Liver (tissue), 9 donors: ENCODE results near the gene MAG. TPM values are rescaled to one million over a fixed set of nuclear protein-coding genes. Genes with fewer than 3 reads are reported as not detected.

ENCODE experiments used
- DNase-seq: peaks from one replicate; pipeline ENCODE4 v3.0.0-alpha.2; 2017; ENCODE audit warnings: low spot score
- H3K27ac ChIP-seq, 2 donors: one replicate each; pipeline ENCODE4 v1.7.0; 2013; ENCODE audit warnings: inconsistent platforms in 2 of 2, low read length in 2 of 2, control low read depth in 1 of 2, low read depth in 1 of 2, mild to moderate bottlenecking in 1 of 2
- H3K27me3 ChIP-seq, 4 donors: one replicate each; pipeline versions ENCODE4 v1.6.1 to v1.7.0; 2013; ENCODE audit warnings: low read length in 3 of 4, inconsistent platforms in 1 of 4, mild to moderate bottlenecking in 1 of 4, moderate library complexity in 1 of 4; ENCODE audit not compliant: control insufficient read depth in 4 of 4, insufficient read depth in 4 of 4
- H3K36me3 ChIP-seq, 4 donors: one replicate each; pipeline versions ENCODE4 v1.6.1 to v1.7.0; 2013; ENCODE audit warnings: low read length in 3 of 4, mild to moderate bottlenecking in 3 of 4, low read depth in 1 of 4, moderate library complexity in 1 of 4; ENCODE audit not compliant: control insufficient read depth in 4 of 4, insufficient read depth in 3 of 4
- H3K4me1 ChIP-seq, 4 donors: one replicate each; pipeline versions ENCODE4 v1.6.1 to v1.7.0; 2013; ENCODE audit warnings: low read length in 3 of 4, mild to moderate bottlenecking in 3 of 4, moderate library complexity in 1 of 4; ENCODE audit not compliant: control insufficient read depth in 4 of 4, insufficient read depth in 4 of 4
- H3K4me3 ChIP-seq, 3 donors: one replicate each; pipeline versions ENCODE4 v1.6.1 to v1.7.0; 2013; ENCODE audit warnings: low read length in 3 of 3, control low read depth in 1 of 3, low read depth in 1 of 3, mild to moderate bottlenecking in 1 of 3
- H3K9ac ChIP-seq, 2 donors: one replicate each; pipeline ENCODE4 v1.7.0; 2013; ENCODE audit warnings: low read length in 2 of 2, mild to moderate bottlenecking in 2 of 2, moderate library complexity in 2 of 2, control low read depth in 1 of 2, low read depth in 1 of 2
- H3K9me3 ChIP-seq, 4 donors: one replicate each; pipeline versions ENCODE4 v1.6.1 to v1.7.0; 2013; ENCODE audit warnings: low read length in 3 of 4; ENCODE audit not compliant: control insufficient read depth in 4 of 4
- EGR1 ChIP-seq, 2 donors: IDR thresholded peaks; 2 replicates each; pipeline ENCODE4 v1.6.1; 2016 to 2018; ENCODE audit warnings: antibody characterized with exemption in 2 of 2, low read depth in 2 of 2
- FOXA2 ChIP-seq: IDR thresholded peaks from 2 replicates; pipeline ENCODE4 v1.6.1; 2016; ENCODE audit warnings: antibody characterized with exemption
- JUND ChIP-seq, 2 donors: IDR thresholded peaks; 2 replicates each; pipeline ENCODE4 v1.6.1; 2016; ENCODE audit warnings: antibody characterized with exemption in 2 of 2
- RAD21 ChIP-seq, 2 donors: IDR thresholded peaks; 2 replicates each; pipeline ENCODE4 v1.6.1; 2016; ENCODE audit warnings: antibody characterized with exemption in 2 of 2, mild to moderate bottlenecking in 2 of 2
- REST ChIP-seq: IDR thresholded peaks from 2 replicates; pipeline ENCODE4 v1.6.1; 2016; ENCODE audit warnings: antibody characterized with exemption, mild to moderate bottlenecking
- SP1 ChIP-seq: IDR thresholded peaks from 2 replicates; pipeline ENCODE4 v1.6.1; 2018; ENCODE audit warnings: antibody characterized with exemption, mild to moderate bottlenecking
- WGBS: extraction: QIAGEN DNeasy Blood & Tissue Kit; methylation state at CpG from one replicate; pipeline ENCODE4 v1.1.7; 2013; 5-methylcytosine and 5-hydroxymethylcytosine counted together
- polyA plus RNA-seq, 2 donors: library from polyadenylated mRNA; stranded (reverse) in 1 of 2; unstranded in 1 of 2; fragments of 200-250 nt in 1 of 2; fragments of >200 nt in 1 of 2; fragmentation: Nextera tagmentation in 1 of 2; extraction: Ambion mirVana in 1 of 2; gene quantifications; one replicate each; pipeline versions ENCODE4 v1.2.1 to v1.2.3, GENCODE V29; 2013 to 2015
- total RNA-seq, 2 donors: library from RNA; depleted of rRNA; stranded (reverse); fragments of >200 nt; gene quantifications; one replicate each; pipeline ENCODE4 v1.2.3, GENCODE V29; 2014
- donor health status: healthy.
- donor health status: healthy.
- donor health status: healthy.
- donor health status: healthy.
- donor health status: healthy.

The MAG gene
- total and polyA plus RNA-seq, 4 donors: 0.29 to 3.9 (median 0.33) TPM; not detected in 1

GRCh38 chr19:35363001-35363590, 71.1 kb downstream of the MAG start:
- no peak overlapping the region for H3K9ac ChIP-seq
- TF ChIP-seq FOXA2 (no peak), RAD21 (IDR thresholded peaks at IDR 0.05) (no peak), REST (no peak), JUND (IDR thresholded peaks at IDR 0.05) (no peak), EGR1 (IDR thresholded peaks at IDR 0.05; ENCODE audit: low read depth in 2 of 2) (no peak), SP1 (no peak)
- no peaks in the 10 kb centered on the region for H3K9me3 ChIP-seq
- WGBS: 92% methylated on average over 11 of the region's 11 CpGs
- peaks cover 0 to 4% (median 0%) of the 10 kb centered on the region in 4 donors for H3K4me1 ChIP-seq
- no peak overlapping the region for H3K27ac ChIP-seq
- no peaks in the 10 kb centered on the region for H3K36me3 ChIP-seq
- no peaks in the 10 kb centered on the region for H3K27me3 ChIP-seq
- no peak overlapping the region for H3K4me3 ChIP-seq
- no peak for DNase-seq

Other genes with a start within 250 kb of the MAG start
- not detected for gene FXYD3, start 176.3 kb upstream of the MAG start, total RNA-seq
- gene FXYD3, start 176.3 kb upstream of the MAG start, polyA plus RNA-seq: under 1 TPM; 0.32 to 0.45 TPM
- 1 to 10 TPM; 1.1 to 1.2 TPM for gene LGI4, start 157.1 kb upstream of the MAG start, total RNA-seq
- gene LGI4, start 157.1 kb upstream of the MAG start, polyA plus RNA-seq: 1 to 10 TPM in 1 of 2 donors, under 1 TPM in 1; 0.18 to 1.5 TPM
- 10 to 100 TPM; 18.7 to 20.3 TPM for gene FXYD1, start 153.3 kb upstream of the MAG start, total RNA-seq
- gene FXYD1, start 153.3 kb upstream of the MAG start, polyA plus RNA-seq: 100 to 1,000 TPM; 123 to 146 TPM
- gene FXYD7, start 148.9 kb upstream of the MAG start, total RNA-seq: under 1 TPM in 1 of 2 donors, not detected in 1; 0.08 TPM
- under 1 TPM in 1 of 2 donors, not detected in 1; 0.09 TPM for gene FXYD7, start 148.9 kb upstream of the MAG start, polyA plus RNA-seq
- gene FXYD5, start 137.4 kb upstream of the MAG start, total RNA-seq: 1 to 10 TPM; 2.2 to 2.8 TPM
- gene FXYD5, start 137.4 kb upstream of the MAG start, polyA plus RNA-seq: 10 to 100 TPM; 11.8 to 22.0 TPM
- gene FAM187B, start 63.4 kb upstream of the MAG start, total RNA-seq: under 1 TPM in 1 of 2 donors, not detected in 1; 0.17 TPM
- gene FAM187B, start 63.4 kb upstream of the MAG start, polyA plus RNA-seq: not detected
- 10 to 100 TPM; 33.7 to 48.6 TPM for gene LSR, start 43.2 kb upstream of the MAG start, total RNA-seq
- 100 to 1,000 TPM in 1 of 2 donors, 10 to 100 TPM in 1; 47.3 to 150 TPM for gene LSR, start 43.2 kb upstream of the MAG start, polyA plus RNA-seq
- gene USF2, start 23.2 kb upstream of the MAG start, total RNA-seq: 10 to 100 TPM; 31.6 to 80.2 TPM
- gene USF2, start 23.2 kb upstream of the MAG start, polyA plus RNA-seq: 10 to 100 TPM; 22.8 to 85.9 TPM
- 100 to 1,000 TPM in 1 of 2 donors, 10 to 100 TPM in 1; 18.8 to 204 TPM for gene HAMP, start 9.6 kb upstream of the MAG start, total RNA-seq
- 1,000 to 10,000 TPM in 1 of 2 donors, 100 to 1,000 TPM in 1; 509 to 1,000 TPM for gene HAMP, start 9.6 kb upstream of the MAG start, polyA plus RNA-seq
- 1 to 10 TPM; 2.0 to 4.1 TPM for gene CD22, start 37.0 kb downstream of the MAG start, total RNA-seq
- gene CD22, start 37.0 kb downstream of the MAG start, polyA plus RNA-seq: under 1 TPM; 0.15 to 0.65 TPM
- not detected for gene FFAR1, start 55.7 kb downstream of the MAG start, total RNA-seq
- not detected for gene FFAR1, start 55.7 kb downstream of the MAG start, polyA plus RNA-seq
- gene FFAR3, start 66.3 kb downstream of the MAG start, total RNA-seq: under 1 TPM in 1 of 2 donors, not detected in 1; 0.33 TPM
- not detected for gene FFAR3, start 66.3 kb downstream of the MAG start, polyA plus RNA-seq
- not detected for gene GPR42, start 78.9 kb downstream of the MAG start, total RNA-seq
- not detected for gene GPR42, start 78.9 kb downstream of the MAG start, polyA plus RNA-seq
- under 1 TPM; 0.67 to 0.84 TPM for gene FFAR2, start 156.1 kb downstream of the MAG start, total RNA-seq
- gene FFAR2, start 156.1 kb downstream of the MAG start, polyA plus RNA-seq: under 1 TPM; 0.25 to 0.28 TPM
- not detected for gene KRTDAP, start 198.3 kb downstream of the MAG start, total RNA-seq
- not detected for gene KRTDAP, start 198.3 kb downstream of the MAG start, polyA plus RNA-seq
- 1 to 10 TPM; 1.7 to 9.4 TPM for gene DMKN, start 221.5 kb downstream of the MAG start, total RNA-seq
- gene DMKN, start 221.5 kb downstream of the MAG start, polyA plus RNA-seq: 1 to 10 TPM; 1.4 to 3.1 TPM
- not detected for gene SBSN, start 236.2 kb downstream of the MAG start, total RNA-seq
- gene SBSN, start 236.2 kb downstream of the MAG start, polyA plus RNA-seq: not detected
- not detected for gene GAPDHS, start 241.3 kb downstream of the MAG start, total RNA-seq
- gene GAPDHS, start 241.3 kb downstream of the MAG start, polyA plus RNA-seq: not detected